ENCODE results near the gene DYDC2.
"Not testable (repeated sequence)": the region's sequence is repeated elsewhere in the genome, so short reads cannot be mapped to it uniquely, and the experiment has no call there.

DYDC2 gene, protein sequence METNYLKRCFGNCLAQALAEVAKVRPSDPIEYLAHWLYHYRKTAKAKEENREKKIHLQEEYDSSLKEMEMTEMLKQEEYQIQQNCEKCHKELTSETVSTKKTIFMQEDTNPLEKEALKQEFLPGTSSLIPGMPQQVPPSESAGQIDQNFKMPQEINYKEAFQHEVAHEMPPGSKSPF

GRCh38 chr10:80356563-80356988 lies at the start of gene DYDC2, which contains the start of gene DYDC1:
Gene DYDC2, plus strand, starts transcription at chr10:80356781. Its CDS starts 5,663 bp downstream, at chr10:80362444.
Gene DYDC1, minus strand, starts transcription at chr10:80356755. Its CDS starts 4,154 bp downstream, at chr10:80352601.
- DNase-seq, result peak; percentile 71

GRCh38 chr10:80313523-80313922 lies 43.1 kb upstream of the DYDC2 start:
- no peak for DNase-seq

GRCh38 chr10:80315391-80315790 lies 41.2 kb upstream of the DYDC2 start:
- no peak for DNase-seq

GRCh38 chr10:80318742-80319141 lies 37.8 kb upstream of the DYDC2 start:
- DNase-seq, result no peak

DNA sequence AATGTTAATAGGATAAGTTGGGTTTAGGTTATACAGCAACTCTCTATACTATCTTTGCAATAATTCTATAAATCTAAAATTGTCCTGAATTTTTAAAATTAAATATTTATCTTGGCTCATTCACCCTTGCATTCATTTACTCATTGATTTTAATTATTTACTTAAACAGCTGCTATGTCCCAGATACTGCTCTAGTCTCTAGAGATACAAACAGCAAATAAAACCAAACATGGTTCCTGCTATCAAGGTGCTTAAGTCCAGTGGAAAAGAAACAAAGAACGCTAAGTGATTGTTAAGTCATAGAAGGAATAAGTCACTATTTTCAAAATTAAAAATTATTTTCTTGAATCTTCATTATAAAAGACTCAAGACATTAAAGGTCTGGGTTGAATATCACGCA lies 37.3 kb upstream of the DYDC2 start:
- DNase-seq, result no peak

- no peak for DNase-seq
Measured at GRCh38 chr10:80319725-80320290, 36.8 kb upstream of the DYDC2 start.

GRCh38 chr10:80320377-80320776 lies 36.2 kb upstream of the DYDC2 start:
- DNase-seq, result no peak

DNA sequence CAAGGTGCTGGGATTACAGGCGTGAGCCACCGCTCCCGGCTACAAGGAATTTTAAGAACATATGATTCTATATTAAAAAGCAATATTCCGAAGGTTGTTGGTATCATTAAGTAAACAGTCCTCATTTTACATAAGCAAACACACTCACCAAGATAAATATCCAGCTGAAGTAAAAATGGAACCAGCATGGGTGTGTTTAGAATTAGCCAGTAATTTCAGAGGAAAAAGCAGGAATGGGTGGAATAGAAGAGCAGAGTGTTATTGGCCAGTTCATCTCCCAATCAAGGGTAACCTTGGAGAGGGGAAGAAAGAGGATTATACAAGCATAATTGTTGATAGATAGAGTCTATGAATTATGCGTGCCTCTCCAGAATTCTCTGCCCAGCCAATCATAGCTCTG lies 35.4 kb upstream of the DYDC2 start:
- no peak for DNase-seq

DNA sequence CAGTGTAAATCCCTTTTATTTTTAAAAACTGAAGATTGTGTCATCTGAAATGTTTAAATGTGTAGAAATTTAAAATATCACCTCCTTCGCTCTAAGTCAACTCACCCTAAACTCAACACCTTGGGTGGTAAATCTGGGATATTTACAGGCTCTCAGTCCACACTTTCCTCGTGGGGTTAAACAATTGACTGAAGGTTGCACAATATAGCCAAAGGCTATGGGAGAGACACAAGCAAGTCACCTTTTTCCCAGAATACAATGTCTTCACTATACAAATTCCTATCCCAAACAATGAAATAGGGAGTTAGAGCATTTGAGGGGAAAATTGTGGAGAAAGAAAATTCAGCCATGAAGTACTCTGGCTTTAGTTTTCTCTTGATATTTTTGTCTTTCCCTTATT lies 34.4 kb upstream of the DYDC2 start:
- DNase-seq, result no peak

DNA sequence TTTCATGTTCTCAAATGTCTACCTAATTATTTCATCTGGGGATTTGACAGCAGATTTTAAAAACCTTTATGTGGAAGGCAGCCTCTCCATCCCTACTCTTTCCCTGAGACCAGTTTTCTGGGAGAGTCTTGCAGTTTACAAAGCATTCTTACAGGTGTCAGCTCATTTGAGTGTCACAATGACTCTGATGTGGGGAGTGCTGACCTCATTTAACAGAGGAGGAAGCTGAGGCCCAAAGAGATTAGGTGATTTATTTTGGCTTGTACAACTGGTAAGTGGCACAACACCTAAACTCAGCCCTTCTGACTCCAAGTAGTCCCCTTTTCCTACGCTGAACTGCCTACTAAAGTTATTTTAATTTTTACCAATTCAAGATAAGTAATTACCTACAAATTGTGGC lies 33.9 kb upstream of the DYDC2 start:
- no peak for DNase-seq

DNA sequence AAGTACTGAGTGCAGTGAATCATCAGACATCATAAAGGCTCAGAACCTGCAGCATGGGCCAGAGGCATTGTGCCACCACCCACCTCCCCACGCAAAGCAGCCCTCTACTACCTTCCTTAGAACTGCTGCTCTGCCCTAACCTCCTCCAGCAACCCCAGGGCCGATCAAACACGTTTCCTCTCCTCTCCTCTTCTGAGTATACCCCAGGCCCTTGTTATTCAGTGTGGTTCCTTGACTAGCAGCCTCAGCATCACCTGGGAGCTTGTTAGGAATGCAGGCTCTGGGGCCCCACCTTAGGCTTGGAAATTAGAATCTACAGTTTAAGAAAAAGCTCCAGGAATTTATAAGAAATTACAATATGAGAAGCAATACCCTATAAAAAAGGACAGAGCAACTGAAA lies 33.3 kb upstream of the DYDC2 start:
- no peak for DNase-seq

GRCh38 chr10:80324086-80324485 lies 32.5 kb upstream of the DYDC2 start:
- no peak for DNase-seq

GRCh38 chr10:80324891-80325364 lies 31.7 kb upstream of the DYDC2 start:
- no peak for DNase-seq

DNA sequence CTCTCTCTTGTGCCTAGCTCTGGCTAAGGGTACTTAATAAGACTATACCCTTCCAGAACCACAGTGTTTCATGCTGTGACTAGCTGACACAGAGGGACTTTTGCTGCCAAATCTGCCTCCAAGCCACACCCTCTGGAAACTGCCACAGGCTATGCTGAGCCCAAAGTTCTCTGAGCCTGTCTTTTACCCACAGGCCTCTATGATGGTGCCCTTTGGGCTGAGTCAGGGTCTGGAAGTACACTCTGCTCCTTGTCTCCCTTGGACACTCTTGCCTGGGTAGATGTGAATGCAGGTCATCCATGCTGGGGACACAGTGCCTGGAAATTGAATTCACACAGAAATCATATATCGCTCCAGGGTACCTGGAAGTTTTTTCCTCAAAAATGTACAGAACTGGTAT lies 22.6 kb upstream of the DYDC2 start:
- no peak for DNase-seq

- DNase-seq, result no peak
Measured at GRCh38 chr10:80344276-80344675, 12.3 kb upstream of the DYDC2 start.

DNA sequence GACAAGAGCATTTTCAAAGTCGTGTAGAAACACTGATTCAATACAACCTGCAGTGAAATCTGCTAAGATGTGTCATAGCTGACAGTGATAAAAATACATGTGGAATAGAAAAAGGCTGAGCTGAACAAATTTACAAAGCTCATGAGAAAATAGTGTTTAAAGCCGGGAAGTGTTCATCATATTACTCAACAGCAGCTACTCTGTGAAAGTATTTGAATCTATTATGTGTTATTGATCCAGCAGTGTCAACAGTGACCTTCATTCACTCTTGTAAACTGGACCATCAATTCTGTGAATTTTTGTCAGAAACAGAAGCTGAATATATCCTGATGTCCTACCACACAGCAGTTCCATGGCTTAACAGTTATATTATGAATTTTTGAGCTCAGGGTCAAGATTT lies 11.7 kb upstream of the DYDC2 start:
- no peak for DNase-seq

- DNase-seq, result no peak
Measured at GRCh38 chr10:80350251-80350650, 6.3 kb upstream of the DYDC2 start.

- no peak for DNase-seq
Measured at GRCh38 chr10:80351220-80351619, 5.4 kb upstream of the DYDC2 start.

DNA sequence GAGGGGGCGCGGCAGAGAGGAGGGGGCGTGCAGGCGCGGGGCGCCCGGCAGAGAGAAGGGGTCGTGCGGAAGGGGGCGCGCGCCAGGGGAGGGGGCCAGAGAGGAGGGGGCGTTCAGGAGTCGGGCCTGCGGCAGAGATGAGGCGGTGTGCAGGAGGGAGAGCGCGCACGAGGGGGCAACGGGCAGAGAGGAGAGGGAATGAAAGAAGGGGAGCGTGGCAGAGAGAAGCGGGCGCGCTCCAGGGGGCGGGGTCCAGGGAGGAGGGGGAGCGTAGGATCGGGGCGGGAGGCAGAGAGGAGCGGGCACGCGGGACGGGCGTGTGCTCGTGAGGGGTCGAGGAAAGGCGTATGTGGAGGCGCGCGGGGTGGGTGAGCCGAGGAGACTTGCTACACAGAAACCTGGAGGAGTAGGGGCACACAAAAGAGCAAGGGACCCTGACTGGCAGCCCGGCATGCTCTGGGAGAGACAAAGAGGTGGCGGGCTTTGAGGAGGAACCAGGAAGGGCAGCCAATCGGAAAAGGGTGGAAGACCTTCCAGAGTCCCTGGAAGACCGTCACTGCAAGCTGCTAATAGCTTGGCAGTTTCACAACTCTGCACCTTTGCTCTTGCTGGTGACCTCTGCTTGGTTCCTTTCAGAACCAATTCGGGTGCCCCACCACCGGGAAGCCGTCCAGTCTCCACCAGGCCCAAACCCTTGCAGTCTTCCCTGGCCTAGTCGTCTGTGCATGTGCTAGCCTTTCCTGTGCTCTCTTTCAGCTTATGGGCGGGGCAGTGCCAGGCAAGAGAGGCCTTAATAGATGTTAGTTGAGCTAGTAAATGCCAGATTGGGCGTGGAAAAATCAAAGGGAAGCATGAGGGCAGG lies 639 bp downstream of the DYDC2 start:
- DNase-seq, result no peak

DNA sequence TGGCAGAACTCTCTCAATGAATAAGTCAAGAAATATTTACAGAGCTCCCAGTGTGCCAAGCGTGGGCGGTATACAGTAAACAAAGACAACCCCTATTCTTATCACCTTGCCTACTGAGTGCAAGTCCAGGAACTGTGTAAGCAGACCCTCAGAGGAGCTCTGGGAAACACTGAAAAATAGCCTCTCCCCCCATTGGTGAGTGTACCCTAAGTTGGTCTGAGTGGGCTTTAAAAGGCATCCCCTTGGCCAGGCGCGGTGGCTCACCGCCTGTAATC lies 1.2 kb downstream of the DYDC2 start:
- DNase-seq, result no peak

DNA sequence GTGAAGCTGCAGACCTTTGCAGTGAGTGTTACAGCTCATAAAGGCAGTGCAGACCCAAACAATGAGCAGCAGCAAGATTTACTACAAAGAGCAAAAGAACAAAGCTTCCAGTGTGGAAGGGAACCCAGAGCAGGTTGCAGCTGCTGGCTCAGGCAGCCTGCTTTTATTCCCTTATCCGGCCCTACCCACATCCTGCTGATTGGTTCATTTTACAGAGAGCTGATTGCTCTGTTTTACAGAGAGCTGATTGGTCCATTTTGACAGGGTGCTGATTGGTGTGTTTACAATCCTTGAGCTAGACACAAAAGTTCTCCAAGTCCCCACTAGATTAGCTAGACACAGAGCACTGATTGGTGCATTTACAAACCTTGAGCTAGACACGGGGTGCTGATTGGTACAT lies 2.3 kb downstream of the DYDC2 start:
- not testable (repeated sequence) for DNase-seq

GRCh38 chr10:80359644-80360043 lies 3.1 kb downstream of the DYDC2 start:
- DNase-seq, result no peak

GRCh38 chr10:80365510-80365909 lies 8.9 kb downstream of the DYDC2 start:
- no peak for DNase-seq

DNA sequence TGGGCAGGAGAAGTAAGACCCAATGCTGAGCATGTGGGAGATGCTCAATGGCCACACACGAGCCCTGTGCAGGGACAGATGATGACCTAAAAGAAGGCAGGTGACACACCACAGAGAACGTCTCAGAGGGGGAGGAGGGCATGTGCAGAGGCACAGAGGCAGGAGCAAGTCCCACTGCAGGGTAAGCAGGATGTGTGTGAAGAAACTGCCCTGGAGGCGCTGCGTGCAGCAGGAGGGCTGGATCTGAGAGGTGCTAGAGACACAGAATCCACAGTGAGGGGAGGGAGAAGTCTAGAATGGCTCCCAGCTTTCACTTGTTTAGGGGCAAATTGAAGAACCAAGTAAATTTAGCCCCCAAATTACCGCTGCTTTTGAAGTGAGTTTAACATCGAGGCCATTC lies 14.9 kb downstream of the DYDC2 start:
- no peak for DNase-seq
